GM19328 (cell line): Measurements from ENCODE around the gene CTAGE15.

Source experiments
- ATAC-seq: cut with Tn5 transposase; IDR thresholded peaks from one replicate; pipeline ENCODE4 v1.9.1; 2021; ENCODE audit warnings: mild to moderate bottlenecking, moderate library complexity; ENCODE audit not compliant: unreplicated experiment

The CTAGE15 gene

DNA sequence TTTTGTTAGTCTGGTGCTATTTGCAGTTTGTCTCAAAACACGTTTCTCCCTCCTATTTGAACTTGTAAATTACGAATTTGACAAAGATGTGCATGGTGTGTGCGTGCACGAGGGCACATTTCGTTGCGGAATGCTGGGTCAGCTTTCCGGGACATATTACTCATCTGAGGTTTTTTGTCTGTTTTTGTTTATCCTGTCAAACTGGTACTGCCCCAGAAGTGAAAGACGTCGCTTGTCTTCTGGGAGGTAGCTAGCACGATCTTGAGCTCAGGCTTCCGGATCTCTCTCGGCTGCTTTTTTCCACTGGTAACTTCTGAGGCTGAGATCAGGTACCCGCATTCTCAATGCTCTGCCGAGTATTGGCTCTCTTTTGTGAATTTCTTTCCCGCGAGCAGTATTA, 49.6 kb downstream of the CTAGE15 start:
- ATAC-seq = peak; percentile 32

DNA sequence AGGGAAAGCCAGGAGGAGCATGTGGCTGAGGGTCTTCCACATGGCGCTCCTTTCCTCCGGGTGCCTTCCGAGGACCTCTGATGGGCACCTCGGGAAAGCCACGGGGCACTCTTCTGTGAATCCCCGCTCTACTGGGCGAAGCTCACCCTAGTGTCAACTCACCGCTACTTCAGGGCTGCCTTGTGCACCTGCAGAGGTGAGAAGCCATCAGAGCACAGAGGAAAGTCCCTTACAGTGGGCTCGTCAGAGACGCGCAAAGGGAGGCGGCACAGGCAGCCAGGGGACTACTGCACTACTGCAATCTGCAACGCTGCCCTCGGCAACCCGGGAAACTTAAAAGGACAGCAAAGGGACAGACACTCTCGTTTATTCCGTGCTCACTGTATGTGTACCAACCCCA, 50.5 kb downstream of the CTAGE15 start:
- ATAC-seq = peak; percentile 14
